Mesendoderm (in vitro differentiated cells): ENCODE measurements around the gene BMP7. TPM values are rescaled to one million over a fixed set of nuclear protein-coding genes. Genes with fewer than 3 reads are reported as not detected.

Source experiments
- DNase-seq: peaks from one replicate; pipeline ENCODE4 v3.0.0; 2013
- H2AK5ac ChIP-seq: 2 replicates; pipeline ENCODE4 v1.6.1; 2013; ENCODE audit warnings: low read length, inconsistent platforms
- H2BK120ac ChIP-seq: 2 replicates; pipeline ENCODE4 v1.6.1; 2013; ENCODE audit warnings: low read depth, mild to moderate bottlenecking, low read length, moderate library complexity, mixed read lengths
- H2BK15ac ChIP-seq: replicated peaks from 2 replicates; pipeline ENCODE4 v1.6.1; 2013; ENCODE audit warnings: low read depth, mild to moderate bottlenecking, moderate library complexity
- H2BK5ac ChIP-seq: 2 replicates; pipeline ENCODE4 v1.6.1; 2013; ENCODE audit warnings: low read length, inconsistent platforms
- H3K18ac ChIP-seq: 2 replicates; pipeline ENCODE4 v1.6.1; 2013; ENCODE audit warnings: mild to moderate bottlenecking, low read length, mixed read lengths
- H3K23ac ChIP-seq: one replicate; pipeline ENCODE4 v1.6.1; 2013; ENCODE audit warnings: low read length
- H3K27ac ChIP-seq: 2 replicates; pipeline ENCODE4 v1.5.1; 2013; ENCODE audit warnings: low read depth, mild to moderate bottlenecking, inconsistent platforms, low read length, moderate library complexity
- H3K27me3 ChIP-seq: 2 replicates; pipeline ENCODE4 v1.6.1; 2013; ENCODE audit warnings: low read length, control low read depth, mild to moderate bottlenecking, inconsistent platforms; ENCODE audit not compliant: insufficient read depth, poor library complexity
- H3K36me3 ChIP-seq: 2 replicates; pipeline ENCODE4 v1.6.1; 2013; ENCODE audit warnings: low read length, inconsistent platforms; ENCODE audit not compliant: control insufficient read depth, insufficient read depth
- H3K4ac ChIP-seq: one replicate; pipeline ENCODE4 v1.6.1; 2013; ENCODE audit warnings: low read depth, mild to moderate bottlenecking, low read length, moderate library complexity
- H3K4me1 ChIP-seq: 2 replicates; pipeline ENCODE4 v1.6.1; 2013; ENCODE audit warnings: low read depth, low read length, inconsistent platforms; ENCODE audit not compliant: control insufficient read depth
- H3K4me2 ChIP-seq: 2 replicates; pipeline ENCODE4 v1.6.1; 2013; ENCODE audit warnings: low read length
- H3K4me3 ChIP-seq: 2 replicates; pipeline ENCODE4 v1.5.1; 2013; ENCODE audit warnings: mild to moderate bottlenecking, low read length
- H3K56ac ChIP-seq: one replicate; pipeline ENCODE4 v1.6.1; 2013; ENCODE audit warnings: low read length
- H3K79me1 ChIP-seq: 2 replicates; pipeline ENCODE4 v1.6.1; 2013; ENCODE audit warnings: low read length, inconsistent platforms
- H3K79me2 ChIP-seq: 2 replicates; pipeline ENCODE4 v1.6.1; 2013; ENCODE audit warnings: mild to moderate bottlenecking, low read length; ENCODE audit not compliant: control insufficient read depth, insufficient read depth
- H3K9ac ChIP-seq: 2 replicates; pipeline ENCODE4 v1.6.1; 2013; ENCODE audit warnings: low read length, inconsistent platforms
- H4K5ac ChIP-seq: one replicate; pipeline ENCODE4 v1.6.1; 2013; ENCODE audit warnings: low read length
- H4K8ac ChIP-seq: one replicate; pipeline ENCODE4 v1.6.1; 2013; ENCODE audit warnings: low read depth, mild to moderate bottlenecking, control low read depth, low read length, moderate library complexity
- WGBS: extraction: QIAGEN DNeasy Blood & Tissue Kit; methylation state at CpG from one replicate; pipeline ENCODE4 v1.1.7; 2013; ENCODE audit warnings: low lambda C conversion rate, missing lambda C conversion rate; ENCODE audit not compliant: insufficient coverage; ENCODE audit errors: extremely low coverage; 5-methylcytosine and 5-hydroxymethylcytosine counted together
- polyA plus RNA-seq, 2 experiments: library from polyadenylated mRNA; stranded (reverse); fragments of 200-250 nt; gene quantifications; one replicate each; pipeline ENCODE4 v1.2.3, GENCODE V29; 2013

BMP7 gene
- 6.6 TPM for polyA plus RNA-seq (2013, experiment 1 of 2)
- 6.4 TPM for polyA plus RNA-seq (2013, experiment 2 of 2)

DNA sequence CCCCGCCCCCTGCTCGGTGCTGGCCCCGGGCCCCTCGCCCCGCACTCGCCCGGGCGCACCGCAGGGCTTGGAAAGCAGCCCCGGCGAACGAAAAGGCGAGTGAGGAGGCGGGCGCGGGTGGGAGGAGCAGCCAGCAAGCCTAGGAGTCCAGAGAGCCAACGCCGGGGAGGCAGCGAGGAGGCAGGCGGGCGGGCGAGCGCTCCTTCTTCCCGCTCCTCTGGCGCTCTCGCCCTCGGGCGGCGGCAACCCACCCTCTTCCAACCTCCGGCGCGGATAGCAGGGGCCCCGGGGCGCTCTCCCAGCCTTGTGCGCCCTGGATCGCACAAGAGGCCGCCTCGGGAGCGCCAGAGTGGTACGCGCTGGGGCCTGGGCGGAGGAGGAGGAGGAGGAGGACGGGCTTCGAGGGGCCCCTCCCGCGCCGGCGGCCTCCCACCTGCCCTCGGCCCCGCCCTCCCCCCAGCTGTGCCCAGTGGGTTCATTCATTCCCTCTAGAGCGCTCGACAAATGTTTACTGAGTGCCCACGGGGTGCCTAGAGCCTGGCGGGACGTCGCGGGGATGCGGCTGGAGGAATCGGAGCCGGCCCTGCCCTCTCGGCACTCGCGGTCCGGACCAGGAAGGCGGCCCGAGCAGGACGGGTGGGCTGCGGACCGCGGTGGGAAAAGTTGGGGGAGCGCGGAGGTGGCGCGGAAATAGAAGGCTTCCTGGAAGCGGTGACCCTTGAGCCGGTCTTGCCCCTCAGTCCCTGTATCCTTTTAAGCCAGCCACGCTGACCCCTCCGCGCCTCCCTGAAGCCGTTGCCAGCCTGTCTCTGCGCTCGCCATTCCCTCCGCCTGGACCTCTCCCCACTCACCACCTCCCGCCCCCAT lies at the start of gene BMP7:
TSS of gene BMP7 (minus strand) at position 351 of the 867 bp plus-strand sequence. CDS start 519 bp downstream, outside the sequence.
- Histone ChIP-seq H3K18ac (peak within 1 kb of the TSS; percentile 82), H2BK15ac (no peak within 1 kb of the TSS)
- WGBS, result no CpG with 5 or more reads among the region's 84 CpGs

DNA sequence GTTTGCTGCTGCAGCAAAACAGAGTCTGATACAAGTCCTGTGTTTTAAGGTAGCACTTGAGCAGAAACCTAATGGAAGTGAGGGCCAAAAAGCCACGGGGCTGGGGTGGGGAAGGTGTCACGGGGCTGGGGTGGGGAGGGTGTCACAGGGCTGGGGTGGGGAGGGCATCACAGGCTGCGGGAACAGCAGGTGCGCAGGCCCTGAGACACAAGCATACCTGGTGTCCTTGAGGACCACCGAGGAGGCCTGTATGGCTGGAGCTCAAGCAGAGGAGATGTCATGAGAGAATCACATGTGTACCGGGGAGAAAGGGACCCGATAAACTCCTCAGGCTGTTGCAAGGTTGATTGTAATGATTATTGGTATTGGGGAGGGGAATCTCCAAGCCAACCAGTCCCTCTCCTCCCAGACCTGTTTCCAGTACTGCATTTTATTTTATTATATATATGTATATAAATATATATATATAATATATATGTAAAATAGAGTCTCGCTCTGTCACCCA lies 49.6 kb upstream of the BMP7 start:
- no peaks in the 10 kb centered on the region for H3K36me3 ChIP-seq
- H3K79me2 ChIP-seq, result no peaks in the 10 kb centered on the region
- no peak overlapping the region for H2BK120ac ChIP-seq
- H2BK15ac ChIP-seq, result no peak overlapping the region
- no CpG with 5 or more reads among the region's 8 CpGs for WGBS
- H3K23ac ChIP-seq, result no peak overlapping the region
- no peak overlapping the region for H3K56ac ChIP-seq
- no peak overlapping the region for H4K5ac ChIP-seq
- H3K27me3 ChIP-seq, result no peaks in the 10 kb centered on the region
- H3K9ac ChIP-seq, result no peak overlapping the region
- H3K27ac ChIP-seq, result no peak overlapping the region
- H3K79me1 ChIP-seq, result no peaks in the 10 kb centered on the region
- H3K18ac ChIP-seq, result no peak overlapping the region
- no peak overlapping the region for H2BK5ac ChIP-seq
- no peak overlapping the region for H2AK5ac ChIP-seq
- no peaks in the 10 kb centered on the region for H3K4me1 ChIP-seq
- H3K4me2 ChIP-seq, result no peak overlapping the region
- no peak overlapping the region for H4K8ac ChIP-seq
- DNase-seq, result no peak
- H3K4ac ChIP-seq, result no peak overlapping the region
- no peak overlapping the region for H3K4me3 ChIP-seq

More for the DNA sequence above, at the start of gene BMP7:
- Histone ChIP-seq H3K27ac (no peak within 1 kb of the TSS), H3K79me1 (no peaks in the 10 kb centered on the region), H2AK5ac (no peak within 1 kb of the TSS), H2BK5ac (no peak within 1 kb of the TSS), H3K79me2 (no peaks in the 10 kb centered on the region), H3K4me3 (peak within 1 kb of the TSS; percentile 27), H4K5ac (no peak within 1 kb of the TSS), H3K27me3 (peaks cover 7% of the 10 kb centered on the region), H3K36me3 (no peaks in the 10 kb centered on the region), H3K4me1 (peaks cover 4% of the 10 kb centered on the region), H3K4ac (no peak within 1 kb of the TSS), H2BK120ac (no peak within 1 kb of the TSS), H3K23ac (peak within 1 kb of the TSS; percentile 83), H3K56ac (peak within 1 kb of the TSS; percentile 77), H4K8ac (no peak within 1 kb of the TSS), H3K9ac (peak within 1 kb of the TSS; percentile 61), H3K4me2 (peak within 1 kb of the TSS; percentile 83)
- peak; percentile 61 for DNase-seq

DNA sequence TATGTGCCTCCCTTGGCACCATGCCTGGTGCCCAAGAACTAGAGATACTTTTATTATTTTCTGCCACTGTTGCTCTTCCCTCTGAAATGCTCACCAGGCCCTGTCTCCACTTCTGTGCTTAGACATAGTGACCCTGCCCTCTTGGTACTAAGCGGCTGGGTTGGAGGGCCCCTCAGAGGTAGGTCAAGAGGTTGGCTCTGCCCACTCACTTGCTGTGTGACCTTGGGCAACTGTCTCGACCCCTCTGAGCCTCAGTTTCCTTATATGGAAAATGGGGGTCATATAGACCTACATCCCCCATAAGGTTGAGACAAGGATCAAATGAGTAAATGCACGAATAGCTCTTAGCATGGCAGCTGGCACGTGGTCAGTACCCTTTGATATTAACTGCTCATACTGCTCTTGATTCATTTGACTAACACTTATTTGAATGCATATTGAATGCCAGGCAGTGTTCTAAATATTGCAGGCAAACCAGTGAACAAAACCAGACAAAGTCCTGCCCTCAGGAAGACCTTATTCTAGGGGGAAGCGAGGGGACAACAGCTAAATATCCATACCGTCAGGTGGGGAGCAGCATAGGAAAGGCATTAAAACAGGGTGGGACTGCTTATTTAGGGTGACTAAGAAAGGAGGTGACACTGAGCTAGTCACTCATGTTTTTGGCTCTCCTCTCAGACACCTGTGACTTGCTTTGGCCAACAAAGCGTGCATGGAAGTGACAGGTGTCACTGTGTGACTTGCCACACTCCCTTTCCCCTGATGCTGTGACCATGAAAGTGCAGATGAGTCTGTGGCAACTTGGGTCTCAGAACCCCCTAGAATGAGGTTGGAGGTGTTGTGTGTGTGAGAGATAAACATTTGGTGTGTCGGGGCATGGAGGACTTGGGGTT lies 48.9 kb upstream of the BMP7 start:
- no peak overlapping the region for H4K5ac ChIP-seq
- H2BK15ac ChIP-seq, result no peak overlapping the region
- no peak overlapping the region for H3K27ac ChIP-seq
- H3K4me2 ChIP-seq, result no peak overlapping the region
- H3K79me1 ChIP-seq, result no peaks in the 10 kb centered on the region
- H2BK120ac ChIP-seq, result no peak overlapping the region
- no peak overlapping the region for H2BK5ac ChIP-seq
- H3K18ac ChIP-seq, result no peak overlapping the region
- DNase-seq, result no peak
- H4K8ac ChIP-seq, result no peak overlapping the region
- no peak overlapping the region for H3K23ac ChIP-seq
- H3K4me1 ChIP-seq, result no peaks in the 10 kb centered on the region
- H3K9ac ChIP-seq, result no peak overlapping the region
- no peak overlapping the region for H3K4me3 ChIP-seq
- H3K27me3 ChIP-seq, result no peaks in the 10 kb centered on the region
- H3K4ac ChIP-seq, result no peak overlapping the region
- H3K79me2 ChIP-seq, result no peaks in the 10 kb centered on the region
- H3K36me3 ChIP-seq, result no peaks in the 10 kb centered on the region
- H3K56ac ChIP-seq, result no peak overlapping the region
- H2AK5ac ChIP-seq, result no peak overlapping the region
- no CpG with 5 or more reads among the region's 8 CpGs for WGBS

DNA sequence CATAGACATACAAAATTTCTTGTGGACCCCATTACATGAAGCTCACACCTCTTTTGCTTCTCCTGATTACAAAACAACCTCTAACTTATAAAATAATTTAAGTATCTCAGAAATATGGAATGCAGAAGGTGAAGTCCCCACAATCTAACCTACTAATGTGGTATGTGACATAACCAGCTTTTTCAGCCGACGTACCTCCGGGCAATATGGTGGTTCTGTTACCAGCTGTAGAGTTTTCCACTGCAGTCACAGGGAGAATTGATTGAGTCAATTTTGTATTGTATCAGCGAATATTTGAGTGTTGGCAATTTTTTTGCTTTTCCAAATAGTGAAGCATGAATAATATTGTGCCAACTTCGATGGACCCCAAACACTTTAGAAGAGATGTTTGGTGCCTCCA lies 47.5 kb upstream of the BMP7 start:
- Histone ChIP-seq H3K27me3 (no peaks in the 10 kb centered on the region), H3K9ac (no peak overlapping the region), H4K5ac (no peak overlapping the region), H3K4ac (no peak overlapping the region), H2BK5ac (no peak overlapping the region), H4K8ac (no peak overlapping the region), H3K18ac (no peak overlapping the region), H3K56ac (no peak overlapping the region), H3K79me2 (no peaks in the 10 kb centered on the region), H3K36me3 (no peaks in the 10 kb centered on the region), H3K4me2 (no peak overlapping the region), H2BK120ac (no peak overlapping the region), H3K23ac (no peak overlapping the region), H2AK5ac (no peak overlapping the region), H3K27ac (no peak overlapping the region), H3K4me3 (no peak overlapping the region), H3K79me1 (no peaks in the 10 kb centered on the region), H3K4me1 (no peaks in the 10 kb centered on the region), H2BK15ac (no peak overlapping the region)
- no peak for DNase-seq
- WGBS, result no CpG with 5 or more reads among the region's 5 CpGs

DNA sequence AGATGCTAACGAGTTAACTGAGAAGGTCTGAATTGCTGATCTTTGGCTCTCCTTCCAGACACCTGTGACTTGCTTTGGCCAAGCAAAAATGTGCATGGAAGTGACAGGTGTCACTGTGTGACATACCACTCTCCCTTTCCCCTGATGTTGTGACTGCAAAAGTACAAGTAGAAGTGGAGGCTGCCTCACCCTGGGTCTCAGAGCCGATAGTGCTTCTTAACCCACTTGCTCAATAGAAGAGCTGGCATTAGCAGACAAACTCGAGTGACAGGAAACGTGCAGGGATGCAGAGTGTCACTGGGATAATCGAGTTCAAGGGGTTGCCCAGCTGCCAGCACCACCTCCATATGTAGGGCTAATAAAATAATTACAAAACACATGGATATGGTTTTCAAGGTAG lies 46.8 kb upstream of the BMP7 start:
- H4K8ac ChIP-seq, result no peak overlapping the region
- no peak overlapping the region for H3K9ac ChIP-seq
- no peaks in the 10 kb centered on the region for H3K4me1 ChIP-seq
- DNase-seq, result no peak
- no peaks in the 10 kb centered on the region for H3K79me1 ChIP-seq
- no peaks in the 10 kb centered on the region for H3K79me2 ChIP-seq
- no peak overlapping the region for H3K4me2 ChIP-seq
- no peak overlapping the region for H2AK5ac ChIP-seq
- no peak overlapping the region for H2BK15ac ChIP-seq
- no peak overlapping the region for H3K4ac ChIP-seq
- H3K56ac ChIP-seq, result no peak overlapping the region
- H3K4me3 ChIP-seq, result no peak overlapping the region
- H3K36me3 ChIP-seq, result no peaks in the 10 kb centered on the region
- no peaks in the 10 kb centered on the region for H3K27me3 ChIP-seq
- H2BK120ac ChIP-seq, result no peak overlapping the region
- no peak overlapping the region for H2BK5ac ChIP-seq
- H3K18ac ChIP-seq, result no peak overlapping the region
- WGBS, result no CpG with 5 or more reads among the region's 5 CpGs
- no peak overlapping the region for H4K5ac ChIP-seq
- no peak overlapping the region for H3K27ac ChIP-seq
- H3K23ac ChIP-seq, result no peak overlapping the region
